KG1 (cell line): ENCODE data around the gene PEAK3.

Experiments used
- DNase-seq: peaks from one replicate; lab custom pipeline; 2025; lab: John Stamatoyannopoulos, UW

Gene PEAK3

DNA sequence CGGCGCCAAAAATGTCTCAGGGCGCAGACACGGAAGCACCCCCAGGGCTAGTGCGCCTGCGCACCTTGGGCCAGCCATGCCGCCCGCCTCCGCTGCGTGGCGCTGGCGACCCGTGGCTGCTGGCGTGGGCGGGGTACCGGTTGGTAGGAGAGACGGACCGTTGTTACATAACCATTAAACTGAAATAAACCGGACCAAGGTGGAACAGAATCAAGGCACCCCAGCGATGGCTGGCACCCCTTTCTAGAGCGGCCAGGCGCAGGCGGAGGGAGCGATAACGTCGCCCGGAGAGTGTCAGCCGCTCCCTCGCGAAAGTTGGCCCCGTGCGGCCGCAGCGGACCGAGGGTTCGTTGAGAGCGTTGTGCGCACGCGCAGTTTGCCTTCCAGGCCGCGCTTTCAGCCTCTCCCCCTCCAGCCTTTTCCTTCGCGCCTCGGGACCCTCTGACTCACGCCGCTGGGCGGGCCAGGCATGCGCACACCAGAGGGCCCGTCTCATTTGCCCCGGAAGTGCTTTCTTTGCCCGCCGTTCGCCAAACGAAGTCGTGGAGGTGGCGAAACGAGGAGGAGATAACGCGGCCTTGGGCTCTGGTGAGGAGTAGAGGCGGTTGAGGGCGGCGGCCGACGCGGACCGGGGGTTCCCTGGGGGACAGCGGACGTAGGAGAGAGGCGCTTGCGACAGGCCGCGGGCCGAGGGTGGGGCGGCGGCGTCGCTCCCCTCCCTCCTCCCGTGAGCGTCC is 45.5 kb downstream of the PEAK3 start, which contains the start of the genes PLEKHJ1 and SF3A2:
PLEKHJ1 (minus strand) TSS at position 16 of the 737 bp plus-strand sequence. CDS start 81 bp downstream, outside the sequence.
SF3A2 (plus strand) TSS at position 511 of the 737 bp plus-strand sequence. CDS start 6,595 bp downstream, outside the sequence.
- DNase-seq: peak; percentile 97

DNA sequence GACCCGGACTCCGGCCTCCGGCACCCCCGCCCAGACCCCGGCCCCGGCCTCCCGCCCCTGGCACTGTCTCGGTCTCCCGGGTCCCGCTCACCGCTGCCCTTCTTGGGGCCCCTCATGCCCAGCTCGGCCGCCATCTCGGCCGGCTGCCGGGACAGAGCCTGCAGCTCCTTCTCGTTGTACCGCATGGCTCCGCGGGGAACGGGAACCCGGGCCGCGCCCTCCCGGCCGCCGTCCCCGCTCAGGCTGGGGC is 46.0 kb downstream of the PEAK3 start:
- no peak for DNase-seq

- no peak for DNase-seq
These were observed 46.5 kb downstream of the PEAK3 start for GRCh38 chr19:2235381-2236063.

DNA sequence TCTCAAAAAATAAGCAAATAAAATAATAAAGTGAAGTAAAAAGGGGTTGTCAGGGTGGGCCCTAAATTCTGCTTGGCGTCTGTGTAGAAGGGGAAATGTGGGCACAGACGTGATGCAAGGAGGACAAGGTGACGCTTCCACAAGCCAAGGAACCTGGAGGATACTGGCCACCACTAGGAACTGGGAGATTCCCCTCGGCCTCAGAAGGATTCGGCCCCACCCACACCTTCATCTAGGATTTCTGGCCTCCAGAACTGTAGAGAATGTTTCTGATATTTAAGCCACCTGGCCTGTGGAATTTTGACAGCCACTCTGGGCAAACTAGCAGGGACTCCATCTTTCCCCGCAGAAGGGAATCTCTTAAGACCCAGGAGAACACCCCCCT is 47.0 kb downstream of the PEAK3 start:
- no peak for DNase-seq

GRCh38 chr19:2233601-2234280 is 48.2 kb downstream of the PEAK3 start:
- DNase-seq: no peak

DNA sequence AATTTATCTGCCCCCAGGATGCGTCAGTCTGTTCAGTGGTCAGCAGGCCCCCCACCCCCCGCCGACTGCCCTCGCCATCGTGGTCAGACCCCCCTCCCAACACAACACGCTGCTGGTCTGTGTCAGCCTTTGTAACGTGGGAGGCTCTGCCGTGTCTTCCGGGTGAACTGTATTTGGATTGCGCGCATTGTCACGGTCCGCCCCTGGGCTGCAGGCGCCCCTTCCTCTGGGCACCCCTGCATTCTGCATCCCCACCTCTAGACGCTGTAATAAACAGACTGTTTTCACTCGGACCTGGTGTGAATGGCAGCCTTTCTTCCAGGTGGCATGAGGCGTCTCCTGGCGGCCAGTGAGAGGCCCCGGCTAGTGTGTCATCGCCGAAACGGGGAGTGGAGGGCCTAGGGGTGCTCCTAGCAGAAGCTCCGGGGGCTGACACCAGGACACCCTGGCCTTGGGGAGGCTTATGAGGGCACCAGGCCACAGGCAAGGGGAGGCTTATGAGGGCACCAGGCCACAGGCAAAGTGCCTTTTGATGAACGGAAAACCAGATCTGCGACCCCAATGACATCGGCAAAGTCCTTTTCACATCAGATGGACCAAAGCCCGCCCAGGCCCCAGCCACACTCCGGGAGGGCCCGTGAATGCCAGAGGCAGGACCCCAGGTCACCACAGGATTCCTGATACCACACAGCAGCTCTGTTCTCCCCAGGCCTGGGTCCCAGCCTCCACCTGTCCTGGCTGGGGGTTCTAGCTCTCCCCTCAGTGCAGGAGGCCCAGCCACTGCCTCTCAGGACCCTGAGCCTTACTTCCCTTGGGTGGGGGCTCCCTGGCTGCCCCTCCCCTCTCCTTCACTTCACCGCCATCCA is 49.5 kb downstream of the PEAK3 start:
- no peak for DNase-seq

- DNase-seq: no peak
These were observed 50.3 kb downstream of the PEAK3 start for GRCh38 chr19:2231621-2232221.

DNA sequence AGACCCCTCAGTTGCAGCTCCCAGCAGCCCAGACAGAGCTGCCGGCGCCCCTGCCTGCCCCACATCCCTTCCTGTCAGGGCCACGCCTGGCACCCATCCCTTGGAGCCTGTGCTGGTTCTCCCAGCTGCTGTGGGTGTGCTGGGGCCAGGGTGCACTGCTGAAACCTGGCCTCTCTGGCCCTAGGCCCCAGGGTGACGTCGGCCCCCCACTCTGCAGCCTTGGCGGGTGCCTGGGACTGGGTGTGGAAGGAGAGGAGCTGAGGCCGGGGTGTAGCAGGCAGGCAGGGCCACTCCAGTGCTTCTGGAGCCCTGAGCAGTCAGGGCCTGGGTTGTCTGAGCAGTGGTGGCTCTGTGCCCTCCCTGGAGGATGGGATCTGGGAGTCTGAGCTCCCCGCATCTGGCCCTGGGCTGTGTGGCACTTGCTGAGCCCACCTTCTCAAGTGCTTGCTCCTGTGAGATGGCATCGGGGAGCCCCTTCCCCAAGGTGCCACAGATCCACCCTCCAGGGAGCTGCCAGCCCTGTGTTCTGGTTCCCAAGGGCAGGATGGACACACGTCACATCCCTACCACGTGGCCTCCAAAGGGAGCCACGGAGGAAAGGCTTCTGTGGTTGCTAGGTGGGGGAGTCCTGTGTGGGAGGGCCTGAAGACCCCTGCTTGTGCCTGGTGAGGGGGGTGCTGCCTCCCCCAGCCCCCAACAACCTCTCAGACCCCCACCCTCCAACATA is 51.0 kb downstream of the PEAK3 start:
- DNase-seq: no peak

- DNase-seq: no peak
These were observed 51.9 kb downstream of the PEAK3 start for GRCh38 chr19:2230033-2230531.

DNA sequence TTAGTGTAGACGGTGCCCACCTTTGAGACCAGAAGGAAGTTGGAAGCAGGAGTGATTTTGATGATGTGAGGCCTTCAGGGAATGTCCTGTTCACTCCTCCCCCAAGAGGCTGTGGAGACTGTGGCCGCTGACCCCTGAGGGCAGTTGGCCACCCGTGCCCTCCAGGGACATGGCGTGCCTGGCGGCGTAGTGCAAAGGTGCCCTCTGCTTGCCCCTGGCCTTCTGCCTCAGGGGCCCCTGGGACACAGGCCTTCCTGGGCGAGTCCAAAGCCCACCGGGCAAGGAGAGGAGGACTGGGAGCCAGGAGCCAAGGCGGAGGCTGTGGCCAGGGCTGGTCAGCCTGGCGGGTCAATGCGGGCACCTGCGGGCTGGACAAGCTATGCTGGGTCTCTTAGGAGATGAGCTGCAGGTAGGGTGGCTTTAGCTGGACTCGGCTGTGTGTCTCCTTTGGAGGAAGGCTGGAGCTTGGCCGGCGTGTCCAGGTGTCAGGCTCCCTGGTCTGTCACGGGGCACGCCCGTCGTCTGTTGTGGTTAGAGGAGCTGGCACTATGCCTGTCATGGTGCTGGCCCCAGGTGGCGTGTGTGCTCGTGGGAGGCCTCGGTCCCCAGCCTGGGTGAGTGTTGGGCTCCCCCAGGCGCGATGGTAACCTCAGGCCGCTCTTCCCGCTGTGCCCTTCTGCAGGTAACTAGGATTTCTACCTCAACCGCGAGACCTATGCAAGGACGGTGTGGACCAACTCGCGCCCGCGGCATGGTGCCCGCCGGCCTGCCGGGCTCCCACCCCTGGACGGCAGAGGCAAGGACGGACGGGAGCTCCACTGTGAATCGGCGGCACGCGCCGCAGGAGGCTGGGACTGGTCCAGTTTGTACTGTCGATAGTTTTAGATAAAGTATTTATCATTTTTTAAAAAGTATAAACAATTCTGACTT is 52.6 kb downstream of the PEAK3 start:
- DNase-seq: no peak

GRCh38 chr19:2228157-2229030 is 53.6 kb downstream of the PEAK3 start:
- DNase-seq: no peak

- no peak for DNase-seq
These were observed 54.4 kb downstream of the PEAK3 start for GRCh38 chr19:2227415-2228156.

GRCh38 chr19:2226840-2227360 is 55.1 kb downstream of the PEAK3 start:
- DNase-seq: no peak

DNA sequence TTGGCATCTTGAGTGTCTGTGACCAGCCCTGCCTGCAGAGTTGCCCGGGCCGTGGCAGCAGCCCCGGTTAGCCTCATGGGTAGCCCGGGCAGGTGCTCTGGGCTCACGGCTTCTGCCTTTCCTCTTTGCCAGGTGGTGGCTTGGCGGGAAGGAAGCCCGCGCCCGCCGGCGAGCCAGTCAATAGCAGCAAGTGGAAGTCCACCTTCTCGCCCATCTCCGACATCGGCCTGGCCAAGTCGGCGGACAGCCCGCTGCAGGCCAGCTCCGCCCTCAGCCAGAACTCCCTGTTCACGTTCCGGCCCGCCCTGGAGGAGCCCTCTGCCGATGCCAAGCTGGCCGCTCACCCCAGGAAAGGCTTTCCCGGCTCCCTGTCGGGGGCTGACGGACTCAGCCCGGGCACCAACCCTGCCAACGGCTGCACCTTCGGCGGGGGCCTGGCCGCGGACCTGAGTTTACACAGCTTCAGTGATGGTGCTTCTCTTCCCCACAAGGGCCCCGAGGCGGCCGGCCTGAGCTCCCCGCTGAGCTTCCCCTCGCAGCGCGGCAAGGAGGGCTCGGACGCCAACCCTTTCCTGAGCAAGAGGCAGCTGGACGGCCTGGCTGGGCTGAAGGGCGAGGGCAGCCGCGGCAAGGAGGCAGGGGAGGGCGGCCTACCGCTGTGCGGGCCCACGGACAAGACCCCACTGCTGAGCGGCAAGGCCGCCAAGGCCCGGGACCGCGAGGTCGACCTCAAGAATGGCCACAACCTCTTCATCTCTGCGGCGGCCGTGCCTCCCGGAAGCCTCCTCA is 55.7 kb downstream of the PEAK3 start:
- DNase-seq: no peak

GRCh38 chr19:2225415-2226050 is 56.4 kb downstream of the PEAK3 start:
- no peak for DNase-seq

DNA sequence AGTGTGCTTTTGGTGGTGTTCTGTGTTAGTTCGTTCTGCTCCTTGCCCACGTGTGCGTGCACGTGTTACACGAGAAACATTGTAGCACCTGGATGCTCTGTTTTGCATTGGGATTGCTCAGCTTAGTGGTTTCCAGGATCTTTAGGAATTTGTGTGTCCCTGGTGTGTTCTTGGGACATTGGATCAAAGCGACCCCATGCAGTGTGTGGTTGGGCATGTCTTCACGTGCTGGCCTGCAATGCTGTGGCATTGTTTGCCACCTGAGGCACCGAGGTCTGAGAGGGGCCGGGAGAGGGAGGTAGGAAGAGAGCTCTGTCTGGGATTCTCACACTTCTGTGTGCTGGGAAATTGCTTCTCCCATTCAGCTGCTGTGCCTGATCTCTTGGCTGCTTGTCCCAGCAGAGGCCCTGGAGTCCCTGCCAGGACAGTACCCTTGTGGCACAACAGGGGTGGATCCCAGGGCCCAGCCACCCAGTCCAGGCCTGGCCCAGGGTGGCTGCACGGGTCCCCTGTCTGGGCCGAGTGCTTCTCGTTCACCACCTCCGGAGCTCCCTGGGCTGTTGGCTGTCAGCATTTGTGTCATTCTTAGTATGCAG is 57.1 kb downstream of the PEAK3 start:
- no peak for DNase-seq
